Endothelial cell of umbilical vein (primary cell): ENCODE data around the gene METTL25.

Source experiments
- CTCF ChIP-seq, 2 donors: IDR thresholded peaks; 1 replicate in 1 of 2; 2 replicates in 1 of 2; pipeline ENCODE4 v1.5.1; 2011; ENCODE audit warnings: low read length in 2 of 2, mild to moderate bottlenecking in 2 of 2, moderate library complexity in 2 of 2, control low read depth in 1 of 2, inconsistent platforms in 1 of 2, low read depth in 1 of 2; ENCODE audit not compliant: insufficient read depth in 1 of 2; ENCODE audit errors: extremely low read depth in 1 of 2
- POLR2A ChIP-seq: IDR thresholded peaks from 2 replicates; pipeline ENCODE4 v1.6.1; 2012; ENCODE audit warnings: low read depth, mild to moderate bottlenecking, control low read depth, low read length

- TF ChIP-seq CTCF (IDR thresholded peaks at IDR 0.05; ENCODE audit: extremely low read depth in 1 of 2, insufficient read depth in 1 of 2, low read depth in 1 of 2, low read length in 2 of 2) = no peak
- no peak for TF ChIP-seq POLR2A
Measured at GRCh38 chr12:82525616-82526015, 167.3 kb downstream of the METTL25 start.
